Neural progenitor cell (in vitro differentiated cells): ENCODE measurements around the gene IRF2BP2. TPM values are rescaled to one million over a fixed set of nuclear protein-coding genes. Genes with fewer than 3 reads are reported as not detected.
A peak's percentile ranks its signal among the peaks of the same experiment; 100 is the strongest.

Experiments used
- DNase-seq: peaks from one replicate; pipeline ENCODE4 v3.0.0-alpha.2; 2016; ENCODE audit warnings: low spot score
- H2AFZ ChIP-seq: fragments of 200-600 bp; sonication (generic); replicated peaks from 2 replicates; pipeline ENCODE4 v1.6.1; 2016; ENCODE audit warnings: antibody characterized with exemption
- H3F3A ChIP-seq: fragments of 200-600 bp; sonication (generic); 2 replicates; pipeline ENCODE4 v1.6.1; 2016; ENCODE audit warnings: antibody characterized with exemption, low read depth
- H3K27ac ChIP-seq: fragments of 200-600 bp; sonication (generic); 2 replicates; pipeline ENCODE4 v1.5.1; 2016; ENCODE audit warnings: mild to moderate bottlenecking
- H3K27me3 ChIP-seq: fragments of 200-600 bp; sonication (generic); 2 replicates; pipeline ENCODE4 v1.6.1; 2016; ENCODE audit warnings: mild to moderate bottlenecking, moderate library complexity
- H3K36me3 ChIP-seq: fragments of 200-600 bp; sonication (generic); 2 replicates; pipeline ENCODE4 v1.5.1; 2016
- H3K4me1 ChIP-seq: fragments of 200-600 bp; sonication (generic); 2 replicates; pipeline ENCODE4 v1.6.1; 2016; ENCODE audit warnings: mixed run types
- H3K4me2 ChIP-seq: fragments of 200-600 bp; sonication (generic); 2 replicates; pipeline ENCODE4 v1.6.1; 2016
- H3K4me3 ChIP-seq: fragments of 200-600 bp; sonication (generic); 2 replicates; pipeline ENCODE4 v1.5.1; 2016
- H3K79me2 ChIP-seq: fragments of 200-600 bp; sonication (generic); 2 replicates; pipeline ENCODE4 v1.6.1; 2016; ENCODE audit warnings: low read depth
- H3K9ac ChIP-seq: fragments of 200-600 bp; sonication (generic); 2 replicates; pipeline ENCODE4 v1.6.1; 2016
- H3K9me3 ChIP-seq: fragments of 200-600 bp; sonication (generic); 2 replicates; pipeline ENCODE4 v1.5.1; 2016; ENCODE audit warnings: low read depth
- H4K20me1 ChIP-seq: fragments of 200-600 bp; sonication (generic); 2 replicates; pipeline ENCODE4 v1.6.1; 2016; ENCODE audit warnings: low read depth
- H3K27ac Mint-ChIP-seq: 3 replicates; pipeline ENCODE4 v1.8.0; 2021; ENCODE audit warnings: mixed read lengths
- H3K27me3 Mint-ChIP-seq: 2 replicates; pipeline ENCODE4 v1.8.0; 2022; ENCODE audit warnings: low read depth, mild to moderate bottlenecking, inconsistent platforms, moderate library complexity, mixed read lengths; ENCODE audit not compliant: insufficient read depth
- H3K36me3 Mint-ChIP-seq: 3 replicates; pipeline ENCODE4 v1.8.0; 2021; ENCODE audit warnings: mixed read lengths
- H3K4me1 Mint-ChIP-seq: 3 replicates; pipeline ENCODE4 v1.8.0; 2021; ENCODE audit warnings: mixed read lengths
- H3K4me3 Mint-ChIP-seq: 3 replicates; pipeline ENCODE4 v1.8.0; 2021; ENCODE audit warnings: mild to moderate bottlenecking, moderate library complexity, mixed read lengths
- H3K9me3 Mint-ChIP-seq: 3 replicates; pipeline ENCODE4 v1.8.0; 2020; ENCODE audit warnings: mixed read lengths
- CTCF ChIP-seq: fragments of 200-600 bp; sonication (generic); IDR thresholded peaks from 2 replicates; pipeline ENCODE4 v1.5.1; 2017; ENCODE audit warnings: antibody characterized with exemption, mild to moderate bottlenecking
- EZH2 ChIP-seq: fragments of 200-600 bp; sonication (generic); IDR thresholded peaks from 2 replicates; pipeline ENCODE4 v1.6.1; 2017; ENCODE audit warnings: antibody characterized with exemption, mild to moderate bottlenecking, moderate library complexity
- EZH2phosphoT487 ChIP-seq: fragments of 200-600 bp; sonication (generic); IDR thresholded peaks from 2 replicates; pipeline ENCODE4 v1.6.1; 2017; ENCODE audit warnings: antibody characterized with exemption
- total RNA-seq: library from RNA; depleted of rRNA; stranded (reverse); fragments of >200 nt; gene quantifications from 2 replicates; pipeline ENCODE4 v1.2.3, GENCODE V29; 2015; ENCODE audit warnings: low replicate concordance

Gene IRF2BP2
- total RNA-seq, 1 donor from 2014 or later: 22.9 TPM

GRCh38 chr1:234601301-234602017 lies 8.5 kb downstream of the IRF2BP2 start:
- H3K27me3 Mint-ChIP-seq: no peaks in the 10 kb centered on the region
- Histone ChIP-seq H4K20me1 (peaks cover 39% of the 10 kb centered on the region), H3K27me3 (no peaks in the 10 kb centered on the region), H3F3A (peaks cover 45% of the 10 kb centered on the region), H3K9me3 (no peaks in the 10 kb centered on the region), H3K27ac (no peak overlapping the region), H3K4me3 (no peak overlapping the region), H3K79me2 (peaks cover 39% of the 10 kb centered on the region), H3K4me2 (peak overlapping the region; percentile 68), H3K9ac (no peak overlapping the region), H3K36me3 (peaks cover 4% of the 10 kb centered on the region), H3K4me1 (peaks cover 52% of the 10 kb centered on the region), H2AFZ (no peak overlapping the region)
- H3K4me3 Mint-ChIP-seq: peak overlapping the region; percentile 79
- no peak for DNase-seq
- peaks cover 67% of the 10 kb centered on the region for H3K4me1 Mint-ChIP-seq
- no peak overlapping the region for H3K27ac Mint-ChIP-seq
- no peak for TF ChIP-seq CTCF
- no peak for TF ChIP-seq EZH2
- TF ChIP-seq EZH2phosphoT487: no peak
- peaks cover 8% of the 10 kb centered on the region for H3K36me3 Mint-ChIP-seq
- no peaks in the 10 kb centered on the region for H3K9me3 Mint-ChIP-seq

- no peak overlapping the region for H2AFZ ChIP-seq
These were observed 9.3 kb downstream of the IRF2BP2 start for GRCh38 chr1:234600418-234601281.

More at GRCh38 chr1:234600418-234601281, 9.3 kb downstream of the IRF2BP2 start:
- Histone ChIP-seq H3K4me2 (peak overlapping the region; percentile 68), H3K79me2 (peaks cover 31% of the 10 kb centered on the region), H3K4me1 (peaks cover 44% of the 10 kb centered on the region), H4K20me1 (peaks cover 31% of the 10 kb centered on the region), H3F3A (peaks cover 45% of the 10 kb centered on the region), H3K27me3 (no peaks in the 10 kb centered on the region), H3K27ac (peak overlapping the region; percentile 65), H3K9ac (no peak overlapping the region), H3K9me3 (no peaks in the 10 kb centered on the region), H3K4me3 (peak overlapping the region; percentile 43), H3K36me3 (peaks cover 2% of the 10 kb centered on the region)
- peak overlapping the region; percentile 79 for H3K4me3 Mint-ChIP-seq
- no peak for DNase-seq
- H3K36me3 Mint-ChIP-seq: peaks cover 2% of the 10 kb centered on the region
- peak overlapping the region; percentile 55 for H3K27ac Mint-ChIP-seq
- H3K4me1 Mint-ChIP-seq: peaks cover 59% of the 10 kb centered on the region
- H3K27me3 Mint-ChIP-seq: peaks cover 2% of the 10 kb centered on the region
- H3K9me3 Mint-ChIP-seq: no peaks in the 10 kb centered on the region
- TF ChIP-seq EZH2 (no peak), CTCF (no peak), EZH2phosphoT487 (no peak)
